Stimulated activated CD8-positive, alpha-beta memory T cell treated with anti-CD3 and anti-CD28 coated beads, Interleukin-15, amount 100 ng/mL, for 48 hours (primary cell): ENCODE results near the gene MGRN1.

Experiments
- DNase-seq, 2 donors: peaks; one replicate each; pipeline ENCODE4 v3.0.0-alpha.2; 2020; ENCODE audit warnings: low read depth in 2 of 2

Gene MGRN1

DNA sequence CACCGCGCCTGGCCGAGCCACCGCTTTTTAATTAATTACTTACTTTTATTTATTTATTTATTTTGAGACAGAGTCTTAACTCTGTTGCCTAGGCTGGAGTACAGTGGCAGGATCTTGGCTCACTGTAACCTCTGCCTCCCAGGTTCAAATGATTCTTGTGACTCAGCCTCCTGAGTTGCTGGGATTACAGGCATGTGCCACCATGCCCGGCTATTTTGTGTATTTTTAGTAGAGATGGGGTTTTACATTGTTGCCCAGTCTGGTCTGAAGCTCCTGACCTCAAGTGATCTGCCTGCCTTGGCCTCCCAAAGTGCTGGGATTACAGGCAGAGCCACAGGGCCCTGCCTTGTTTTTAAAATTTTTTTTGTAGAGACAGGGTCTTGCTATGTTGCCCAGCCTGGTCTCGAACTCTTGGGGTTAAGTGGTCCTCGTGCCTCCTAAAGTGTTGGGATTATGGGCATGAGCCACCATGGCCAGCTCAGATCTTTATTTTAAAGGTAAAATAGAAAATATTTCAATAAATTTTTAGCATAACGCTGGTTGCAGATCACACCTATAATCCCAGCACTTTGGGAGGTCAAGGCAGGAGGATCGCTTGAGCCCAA, 50.4 kb downstream of the MGRN1 start:
- DNase-seq = no peak

DNA sequence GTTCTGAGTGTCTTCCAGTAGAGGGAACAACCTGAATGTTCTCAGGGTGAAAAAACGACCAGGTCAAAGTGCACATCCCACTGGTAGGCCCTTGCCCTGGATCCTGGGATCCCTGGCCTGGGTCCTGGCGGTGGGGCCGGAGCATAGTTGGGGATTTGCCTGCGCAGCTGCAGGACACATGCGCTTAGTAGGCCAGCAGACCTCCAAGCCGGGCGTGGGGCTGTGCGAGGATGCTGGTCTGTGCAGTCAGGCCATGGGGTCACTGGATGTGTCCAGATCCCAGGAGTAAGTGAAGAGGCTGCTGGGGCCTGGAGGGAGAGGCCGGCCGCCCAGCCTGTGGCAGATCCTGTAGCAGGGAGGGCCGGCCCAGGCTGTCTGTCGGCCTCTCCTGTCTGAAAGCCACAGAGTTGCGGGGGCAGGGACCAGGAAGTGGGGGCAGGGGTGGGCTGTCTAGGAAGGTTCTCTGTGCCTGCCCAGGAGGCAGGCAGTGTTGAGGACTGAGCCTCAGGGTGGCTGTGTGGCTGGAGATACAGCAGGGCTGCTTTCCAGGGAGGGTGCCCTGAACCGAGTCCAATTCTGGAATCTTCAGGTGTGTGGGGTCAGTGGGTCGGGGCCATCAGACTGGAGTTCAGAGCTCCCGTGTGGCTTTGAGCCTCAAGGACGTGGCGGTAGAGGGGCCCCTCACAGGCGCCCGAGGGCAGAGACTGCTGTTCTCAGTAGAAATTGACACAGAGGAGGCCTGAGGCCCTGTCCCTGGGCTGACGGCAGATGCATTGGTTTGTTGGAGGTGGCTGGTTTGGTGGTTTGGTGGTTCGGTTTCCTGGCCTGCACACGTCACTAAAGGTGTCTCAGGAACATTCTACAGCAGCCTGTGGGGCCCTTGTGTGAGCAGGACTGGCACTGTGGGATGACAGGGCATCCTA, 51.5 kb downstream of the MGRN1 start:
- DNase-seq = peak; percentile 61 to 72

DNA sequence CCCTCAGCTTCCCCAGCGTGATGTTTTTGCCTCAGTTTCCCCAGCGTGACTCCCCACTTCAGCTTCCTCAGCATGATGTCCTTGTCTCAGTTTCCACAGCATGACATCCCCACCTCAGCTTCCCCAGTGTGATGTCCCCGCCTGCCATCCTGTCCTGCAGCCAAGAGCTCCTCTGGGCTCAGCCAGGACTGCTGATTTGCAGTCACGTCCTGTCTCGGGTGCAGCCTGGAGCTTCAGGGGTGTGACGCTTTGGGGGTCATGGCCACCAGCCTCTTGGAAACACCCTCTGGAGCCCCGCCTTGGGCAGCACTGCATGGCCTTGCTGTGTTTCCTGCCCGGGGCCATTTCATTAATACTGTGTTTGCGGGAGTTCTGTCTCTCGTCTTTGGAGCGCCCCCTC, 52.2 kb downstream of the MGRN1 start:
- DNase-seq = no peak

DNA sequence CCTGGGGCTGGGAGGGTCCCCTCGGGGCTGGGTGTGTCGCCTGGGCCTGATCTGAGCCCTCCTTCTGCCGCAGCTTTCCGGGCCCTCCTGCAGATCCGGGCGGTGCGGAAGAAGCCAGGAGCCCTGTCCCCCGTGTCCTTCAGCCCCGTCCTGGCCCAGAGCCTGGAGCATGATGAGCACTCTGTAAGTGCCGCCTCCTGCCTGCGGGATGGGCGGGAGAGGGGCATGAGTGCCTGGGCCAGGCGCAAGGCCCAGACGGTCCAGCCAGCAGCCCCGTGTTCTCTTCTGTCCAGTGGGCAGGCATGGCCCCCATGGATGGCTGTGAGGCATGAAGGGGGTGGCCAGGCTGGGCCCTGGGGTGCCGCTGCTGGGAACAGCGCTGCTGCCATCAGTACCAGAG, 52.8 kb downstream of the MGRN1 start:
- DNase-seq = no peak

- no peak for DNase-seq
Measured at GRCh38 chr16:4677994-4678393, 53.4 kb downstream of the MGRN1 start.

GRCh38 chr16:4678596-4678995, 54.0 kb downstream of the MGRN1 start:
- no peak for DNase-seq

DNA sequence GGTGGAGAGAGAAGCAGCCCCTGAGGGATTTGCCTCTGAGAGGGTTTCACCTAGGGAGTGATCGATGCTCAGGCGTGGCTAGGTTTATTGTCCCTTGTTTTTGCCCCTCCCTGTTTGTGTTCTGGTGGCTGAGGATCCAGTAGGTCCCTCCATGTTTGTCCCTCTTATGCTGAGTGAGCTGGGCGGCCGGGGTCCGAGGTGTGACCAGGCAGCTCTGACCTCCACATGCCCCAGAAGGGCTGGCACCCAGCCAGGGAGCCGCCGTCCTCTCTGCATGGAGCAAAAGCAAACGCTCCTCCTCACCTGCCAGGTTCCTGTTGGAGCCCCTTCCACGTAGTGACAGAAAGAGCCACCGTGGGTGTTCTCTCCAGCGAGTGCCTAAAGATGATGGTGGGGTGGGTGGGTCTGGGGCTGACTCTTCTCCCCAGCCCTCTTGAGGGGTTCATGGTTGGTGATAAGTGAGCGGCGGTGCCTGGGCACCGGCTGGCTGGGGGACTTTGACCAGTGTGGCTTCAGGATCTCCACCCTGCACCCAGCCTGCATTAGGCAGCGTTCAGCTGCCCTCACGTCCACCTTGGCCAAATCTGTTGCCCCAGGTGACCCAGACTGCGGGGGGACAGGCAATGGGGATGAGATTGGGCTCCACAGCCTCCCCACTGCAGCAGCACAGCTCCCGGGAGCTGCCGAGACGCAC, 54.7 kb downstream of the MGRN1 start:
- DNase-seq = no peak

- DNase-seq = no peak
Measured at GRCh38 chr16:4679850-4680636, 55.4 kb downstream of the MGRN1 start.

DNA sequence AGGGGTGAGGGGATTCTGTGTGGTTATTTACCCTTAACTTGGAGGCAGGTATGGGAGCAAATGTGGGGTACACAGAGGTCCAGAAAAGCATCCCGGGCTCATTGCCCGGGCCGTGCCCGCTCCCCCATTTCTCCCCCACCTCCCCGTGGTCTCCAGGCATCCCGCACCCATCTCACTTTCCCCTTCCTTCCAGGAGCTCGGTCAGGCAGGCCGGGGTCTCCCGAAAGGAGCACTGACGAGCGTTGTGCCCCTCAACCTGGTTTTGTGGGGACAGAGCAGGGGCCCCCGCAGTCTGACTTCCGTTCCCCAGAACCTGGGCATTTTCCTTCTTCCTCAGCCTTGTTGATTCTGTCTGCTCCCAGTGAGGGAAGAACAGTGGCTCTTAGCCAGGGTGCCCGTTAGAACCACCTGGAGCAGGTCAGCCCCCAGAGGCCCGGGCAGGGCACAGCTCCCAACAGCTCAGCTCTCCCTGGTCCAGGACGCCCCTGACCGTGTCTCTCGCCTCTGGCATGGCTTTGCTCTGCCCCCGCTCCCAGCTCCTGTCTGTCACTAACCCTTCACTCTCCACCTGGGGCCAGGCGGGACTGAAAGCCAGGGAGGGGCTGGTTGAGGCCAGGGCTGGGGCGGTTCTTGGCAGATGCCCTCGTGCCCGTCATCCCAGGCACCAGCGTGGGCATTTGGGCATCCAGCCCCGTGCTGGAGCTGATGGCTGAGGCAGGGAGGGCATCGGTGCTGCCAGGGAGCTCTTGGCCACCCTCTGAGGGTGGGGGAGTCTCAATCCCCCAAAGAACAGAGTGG, 56.2 kb downstream of the MGRN1 start:
- DNase-seq = no peak

GRCh38 chr16:4681471-4682083, 57.0 kb downstream of the MGRN1 start:
- DNase-seq = no peak

DNA sequence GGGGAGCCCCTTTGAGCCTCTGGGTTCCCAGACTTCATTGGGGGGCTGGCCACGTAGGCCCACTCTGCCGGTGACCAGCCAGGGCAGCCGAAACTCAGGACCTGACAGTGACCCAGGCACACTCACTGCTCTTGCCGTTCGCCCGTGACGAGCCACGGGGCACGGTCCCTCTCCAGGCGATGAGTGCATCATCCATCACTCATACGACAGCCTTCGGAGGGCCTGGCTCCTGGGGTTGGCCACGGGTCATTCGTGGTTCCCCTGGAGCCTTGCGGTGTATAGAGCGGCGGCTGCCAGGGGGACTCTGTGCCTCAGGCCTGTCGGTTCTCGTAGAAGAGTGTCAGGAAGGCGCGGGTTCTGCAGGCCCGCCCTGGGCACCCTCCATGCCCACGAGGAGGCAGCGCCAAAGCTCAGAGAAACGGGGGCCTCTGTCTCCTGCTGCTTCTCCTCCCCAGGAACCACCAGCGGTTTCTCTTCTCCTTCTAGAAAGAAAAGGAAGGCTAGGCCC, 57.5 kb downstream of the MGRN1 start:
- no peak for DNase-seq

GRCh38 chr16:4682616-4683254, 58.1 kb downstream of the MGRN1 start:
- peak in 1 of 2 donors; percentile 43 for DNase-seq

GRCh38 chr16:4683255-4684057, 58.8 kb downstream of the MGRN1 start:
- DNase-seq = no peak

GRCh38 chr16:4684058-4684715, 59.6 kb downstream of the MGRN1 start:
- no peak for DNase-seq

- DNase-seq = no peak
Measured at GRCh38 chr16:4684763-4685162, 60.1 kb downstream of the MGRN1 start.

GRCh38 chr16:4685292-4685691, 60.7 kb downstream of the MGRN1 start:
- DNase-seq = no peak

DNA sequence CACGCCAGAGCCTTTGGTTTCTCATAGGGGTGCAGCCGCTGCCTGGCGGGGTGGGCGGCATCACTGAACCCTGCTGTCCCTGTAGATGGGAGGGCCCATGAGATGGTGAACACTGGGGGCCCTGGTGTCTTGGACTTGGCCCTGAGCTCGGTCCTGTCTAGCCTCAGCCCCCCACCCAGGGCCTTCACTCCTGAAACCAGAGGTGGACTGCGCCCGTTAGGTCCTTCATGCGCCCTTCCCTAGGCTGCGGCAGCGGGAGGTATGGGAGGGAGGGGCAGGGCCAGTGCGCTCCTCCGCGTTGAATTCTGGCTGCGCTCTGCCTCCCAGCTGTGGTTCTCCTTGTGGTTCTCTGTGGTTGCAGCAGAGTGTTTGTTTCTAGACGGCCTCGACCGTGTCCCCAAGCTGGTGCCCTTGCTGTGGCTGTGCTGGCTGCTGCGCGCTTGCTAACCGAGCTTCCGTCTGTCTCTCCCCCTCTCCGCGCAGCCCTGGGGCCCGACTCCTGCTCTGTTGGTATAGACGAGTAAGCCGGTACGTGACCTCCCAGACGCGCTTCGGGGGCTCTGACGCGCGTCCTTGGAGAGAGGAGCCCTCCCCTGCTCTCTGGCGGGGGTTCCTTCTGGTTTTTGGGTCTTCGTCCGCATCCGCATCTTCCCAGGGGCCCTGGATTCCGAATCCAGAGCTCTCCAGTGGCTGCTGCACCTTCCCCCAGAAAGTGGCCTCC, 61.3 kb downstream of the MGRN1 start:
- DNase-seq = no peak
